Glomerular endothelial cell (primary cell): ENCODE data around the gene RAI14. TPM values are rescaled to one million over a fixed set of nuclear protein-coding genes. Genes with fewer than 3 reads are reported as not detected.
"Not testable (repeated sequence)": the region's sequence is repeated elsewhere in the genome, so short reads cannot be mapped to it uniquely, and the experiment has no call there.

ENCODE experiments used
- DNase-seq: peaks from one replicate; pipeline ENCODE4 v3.0.0-alpha.2; 2011; ENCODE audit warnings: low read depth, low spot score; ENCODE audit errors: extremely low read depth
- total RNA-seq: library from RNA; depleted of rRNA; stranded (reverse); fragments of >200 nt; gene quantifications from 2 replicates; pipeline ENCODE4 v1.2.3, GENCODE V29; 2015

The RAI14 gene
- total RNA-seq, 1 donor from 2014 or later: 250 TPM

GRCh38 chr5:34758514-34758913, 102.4 kb downstream of the RAI14 start:
- no peak for DNase-seq

GRCh38 chr5:34759213-34759612, 103.1 kb downstream of the RAI14 start:
- not testable (repeated sequence) for DNase-seq

DNA sequence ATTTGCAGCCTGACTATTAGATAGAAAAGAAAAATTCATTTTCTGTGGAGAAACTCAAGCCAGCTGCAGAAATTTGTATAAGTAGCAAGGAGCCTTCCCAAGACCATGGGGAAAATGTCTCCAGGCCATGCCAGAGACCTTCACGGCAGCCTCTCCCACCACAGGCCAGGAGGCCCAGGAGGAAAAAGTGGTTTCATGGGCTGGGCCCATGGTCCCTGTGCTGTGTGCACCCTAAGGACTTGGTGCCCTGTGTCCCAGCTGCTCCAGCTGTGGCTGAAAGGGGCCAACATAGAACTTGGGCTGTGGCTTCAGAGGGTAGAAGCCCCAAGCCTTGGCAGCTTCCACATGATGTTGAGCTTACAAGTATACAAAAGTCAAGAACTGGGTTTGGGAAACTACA, 109.5 kb downstream of the RAI14 start:
- no peak for DNase-seq

DNA sequence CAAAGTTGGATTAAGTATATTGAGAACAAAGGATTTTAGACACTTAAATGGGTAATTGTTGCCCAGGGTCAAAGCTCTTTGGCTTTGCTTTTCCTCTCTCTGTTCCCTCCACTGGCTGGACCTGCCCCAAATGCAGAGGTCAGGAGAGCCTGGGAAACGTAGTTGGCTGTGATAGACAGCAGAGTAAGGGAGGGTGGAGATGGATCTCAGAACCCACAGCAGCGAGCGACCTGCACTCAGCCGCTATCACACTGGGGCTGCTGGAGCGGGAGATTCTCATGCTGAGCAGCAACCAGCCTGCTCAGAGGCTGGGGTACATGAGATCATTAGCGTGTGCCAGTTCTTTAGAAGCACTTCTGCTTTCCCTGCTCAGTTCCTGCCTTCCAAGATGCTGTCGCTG, 111.1 kb downstream of the RAI14 start:
- no peak for DNase-seq

- DNase-seq: no peak
These were observed 114.4 kb downstream of the RAI14 start for GRCh38 chr5:34770486-34770885.

GRCh38 chr5:34771076-34771475, 114.9 kb downstream of the RAI14 start:
- DNase-seq: no peak

DNA sequence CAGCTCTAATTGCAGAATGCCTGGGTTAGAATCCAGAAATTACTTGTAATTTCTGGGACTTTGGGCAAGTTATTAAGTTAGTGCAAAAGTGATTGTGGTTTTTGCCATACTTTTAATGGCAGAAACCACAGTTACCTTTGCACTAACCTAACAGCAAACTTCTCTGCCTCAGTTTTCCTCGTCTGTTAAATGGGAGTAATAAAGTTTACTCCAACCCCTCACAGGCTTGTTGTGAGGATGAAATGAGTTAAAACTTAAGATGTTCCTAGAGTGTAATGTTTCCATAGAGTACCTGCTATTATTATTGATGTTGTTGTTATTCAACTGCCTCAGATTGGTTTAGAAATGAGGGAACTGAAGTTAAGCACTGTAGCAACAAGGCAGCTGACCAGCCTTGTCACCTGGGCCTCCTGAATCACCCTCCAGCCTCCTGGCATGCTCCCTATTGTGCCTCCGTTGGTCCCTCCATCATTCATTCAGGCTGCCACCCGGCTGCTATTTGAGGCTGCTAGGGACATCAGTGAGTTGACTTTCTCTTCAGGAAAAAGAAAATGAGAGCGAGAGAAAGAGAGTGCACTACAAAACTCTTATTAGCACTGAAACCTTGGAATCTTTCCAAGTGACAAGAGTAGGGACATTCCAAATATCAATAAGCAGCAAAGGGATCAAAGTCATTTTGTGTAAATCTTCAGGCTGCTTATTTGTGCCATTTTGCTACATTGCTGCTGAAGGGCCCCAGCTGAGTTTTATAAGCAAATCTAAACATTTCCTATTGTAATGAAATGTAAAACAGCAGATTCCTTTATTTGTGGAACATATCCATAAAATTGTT, 116.4 kb downstream of the RAI14 start:
- DNase-seq: no peak

GRCh38 chr5:34774139-34774538, 118.0 kb downstream of the RAI14 start:
- DNase-seq: no peak

DNA sequence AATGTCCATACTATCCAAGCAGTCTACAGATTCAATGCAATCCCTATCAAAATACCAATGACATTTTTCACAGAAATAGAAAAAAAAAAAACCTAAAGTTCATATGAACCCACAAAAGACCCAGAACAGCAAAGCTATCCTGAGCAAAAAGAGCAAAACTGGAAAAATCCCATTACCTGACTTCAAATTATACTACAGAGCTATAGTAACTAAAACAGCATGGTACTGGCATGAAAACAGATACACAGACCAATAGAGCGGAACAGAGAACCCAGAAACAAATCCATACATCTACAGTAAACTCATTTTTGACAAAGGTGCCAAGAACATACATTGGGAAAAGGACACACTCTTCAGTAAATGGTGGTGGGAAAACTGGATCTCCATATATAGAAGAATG, 118.5 kb downstream of the RAI14 start:
- DNase-seq: not testable (repeated sequence)

DNA sequence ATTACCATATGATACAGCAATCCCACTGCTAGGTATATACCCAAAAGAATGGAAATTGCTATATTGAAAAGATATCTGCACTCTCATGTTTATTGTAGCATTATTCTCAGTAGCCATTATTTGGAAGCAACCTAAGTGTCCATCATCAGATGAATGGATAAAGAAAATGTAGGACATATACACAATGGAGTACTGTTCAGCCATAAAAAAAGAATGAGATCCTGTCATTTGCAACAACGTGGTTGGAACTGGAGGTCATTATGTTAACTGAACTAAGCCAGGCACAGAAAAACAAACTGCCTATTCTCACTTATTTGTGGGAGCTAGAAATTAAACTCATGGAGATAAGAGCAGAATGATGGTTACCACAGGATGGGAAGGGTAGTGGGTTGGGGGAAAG, 119.8 kb downstream of the RAI14 start:
- no peak for DNase-seq

GRCh38 chr5:34778091-34778850, 122.1 kb downstream of the RAI14 start:
- no peak for DNase-seq

DNA sequence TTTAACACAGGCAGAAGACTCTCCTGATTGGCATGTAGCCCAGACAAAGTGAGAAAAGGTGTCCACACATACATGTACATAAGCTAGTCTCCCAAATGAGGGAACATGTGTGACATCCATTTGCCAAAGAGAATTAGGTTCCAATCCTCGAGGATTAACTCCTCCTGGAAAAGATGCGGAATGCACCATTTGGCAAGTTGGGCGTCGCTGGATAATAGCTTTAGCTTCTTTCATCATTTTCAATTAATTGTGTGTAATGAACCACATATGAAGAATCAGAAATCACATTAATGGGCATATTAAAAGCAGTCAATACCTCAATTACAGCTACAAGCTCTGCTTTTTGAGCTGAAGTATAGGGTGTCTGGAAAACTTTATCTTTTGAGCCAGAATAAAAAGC, 127.8 kb downstream of the RAI14 start:
- not testable (repeated sequence) for DNase-seq

GRCh38 chr5:34787035-34787434, 130.9 kb downstream of the RAI14 start:
- no peak for DNase-seq

DNA sequence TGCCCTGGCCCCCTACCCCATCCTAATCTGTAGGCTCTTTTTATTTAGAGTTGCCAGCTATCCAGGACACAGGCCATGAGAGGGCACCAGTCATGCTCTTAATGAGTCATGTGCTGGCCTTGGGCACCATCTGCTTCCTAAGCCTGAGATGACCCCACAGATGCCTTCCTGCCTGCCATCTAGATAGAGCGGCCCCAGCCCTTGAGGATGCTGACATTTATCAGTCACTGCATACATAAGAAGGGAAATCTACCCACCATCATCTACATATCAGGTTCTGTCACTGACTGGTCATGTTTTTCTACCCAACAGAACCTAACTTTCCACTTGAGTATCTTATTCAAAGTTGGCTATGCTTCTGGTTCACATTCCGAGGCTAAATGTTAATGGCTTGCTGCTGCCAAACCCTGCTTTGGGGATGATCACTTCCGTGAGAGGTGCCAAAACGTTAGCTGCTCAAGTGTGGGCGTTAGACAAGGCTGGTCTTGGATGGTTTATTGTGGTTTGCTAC, 132.9 kb downstream of the RAI14 start:
- DNase-seq: peak; percentile 56

DNA sequence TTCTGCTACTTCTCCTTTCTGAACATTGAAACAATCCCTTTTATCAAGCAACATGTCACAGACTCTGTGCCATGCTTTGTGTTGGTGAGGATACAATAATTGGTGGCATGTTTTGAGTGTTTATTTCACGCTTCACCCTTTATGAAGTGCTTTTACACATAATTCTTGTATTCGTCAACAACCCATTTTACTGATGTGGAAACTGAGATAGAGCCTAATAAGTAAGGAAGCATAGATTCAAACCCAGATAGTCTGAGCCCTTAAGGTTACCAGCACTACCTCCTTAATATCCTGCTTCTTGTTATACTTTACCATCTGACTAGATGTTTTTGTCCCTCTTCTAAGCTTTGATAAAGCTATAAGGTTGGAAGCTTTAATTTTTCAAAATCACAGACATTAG, 133.5 kb downstream of the RAI14 start:
- DNase-seq: no peak

- DNase-seq: no peak
These were observed 133.9 kb downstream of the RAI14 start for GRCh38 chr5:34790069-34790468.

- DNase-seq: peak; percentile 18
These were observed 135.7 kb downstream of the RAI14 start for GRCh38 chr5:34791761-34792244.

DNA sequence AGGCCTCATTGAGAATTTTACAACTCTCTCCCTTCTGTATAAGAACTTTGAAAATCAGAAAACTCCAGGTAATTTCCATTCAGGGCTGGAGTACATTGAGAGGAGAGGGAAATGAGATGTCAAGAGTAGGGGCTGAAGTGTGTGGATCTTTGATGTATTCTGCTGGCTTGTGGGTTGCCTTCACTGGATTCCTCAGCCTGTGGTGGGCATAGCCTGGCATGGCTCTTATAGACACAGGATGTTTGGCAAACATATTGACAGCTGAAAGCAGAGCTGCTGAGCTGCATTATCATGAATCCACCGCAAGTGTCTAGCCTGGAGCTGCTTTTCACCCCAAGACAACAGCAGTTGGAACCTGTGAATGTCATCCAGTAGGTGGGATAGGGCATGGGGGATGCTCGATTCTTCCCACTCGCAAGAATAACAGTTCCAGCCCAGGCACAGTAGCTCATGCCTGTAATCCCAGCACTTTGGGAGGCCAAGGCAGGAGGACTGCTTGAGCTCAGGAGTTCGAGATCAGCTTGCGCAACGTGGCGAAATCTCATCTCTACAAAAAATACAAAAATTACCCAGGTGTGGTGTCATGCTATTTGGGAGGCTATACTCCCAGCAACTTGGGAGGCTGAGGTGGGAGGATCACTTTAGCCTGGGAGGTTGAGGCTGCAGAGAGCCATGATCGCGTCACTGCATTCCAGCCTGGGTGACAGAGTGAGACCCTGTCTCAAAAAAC, 146.9 kb downstream of the RAI14 start:
- DNase-seq: no peak

GRCh38 chr5:34803974-34804732, 148.0 kb downstream of the RAI14 start:
- no peak for DNase-seq

DNA sequence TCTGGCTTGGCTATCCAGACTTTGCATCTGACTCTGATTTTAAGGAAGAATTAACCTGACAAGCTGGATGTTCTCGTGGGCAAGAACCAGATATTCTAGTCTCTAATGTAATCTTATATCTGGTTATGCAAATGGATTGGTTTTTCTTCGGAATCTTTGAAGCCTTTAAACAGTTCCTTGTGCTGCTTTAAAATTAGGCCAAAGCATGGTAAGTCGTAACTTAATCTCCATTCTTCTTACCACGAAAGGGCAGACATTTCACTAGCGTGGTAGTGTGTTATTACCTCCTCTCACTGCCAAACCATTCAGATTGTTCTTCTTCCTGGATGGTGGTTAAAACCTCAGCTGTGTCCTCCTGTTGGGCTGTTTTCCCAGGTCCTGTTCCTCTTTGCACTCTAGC, 148.8 kb downstream of the RAI14 start:
- no peak for DNase-seq
